Stimulated activated CD8-positive, alpha-beta memory T cell treated with anti-CD3 and anti-CD28 coated beads, Interleukin-12 subunit alpha, Interleukin-12 subunit beta, amount 100 ng/mL, for 4 hours (primary cell): ENCODE results near the gene STON2.
"Not testable (repeated sequence)": the region's sequence is repeated elsewhere in the genome, so short reads cannot be mapped to it uniquely, and the experiment has no call there.

Source experiments
- DNase-seq: peaks from one replicate; pipeline ENCODE4 v3.0.0-alpha.2; 2020; ENCODE audit warnings: low read depth

STON2 gene

DNA sequence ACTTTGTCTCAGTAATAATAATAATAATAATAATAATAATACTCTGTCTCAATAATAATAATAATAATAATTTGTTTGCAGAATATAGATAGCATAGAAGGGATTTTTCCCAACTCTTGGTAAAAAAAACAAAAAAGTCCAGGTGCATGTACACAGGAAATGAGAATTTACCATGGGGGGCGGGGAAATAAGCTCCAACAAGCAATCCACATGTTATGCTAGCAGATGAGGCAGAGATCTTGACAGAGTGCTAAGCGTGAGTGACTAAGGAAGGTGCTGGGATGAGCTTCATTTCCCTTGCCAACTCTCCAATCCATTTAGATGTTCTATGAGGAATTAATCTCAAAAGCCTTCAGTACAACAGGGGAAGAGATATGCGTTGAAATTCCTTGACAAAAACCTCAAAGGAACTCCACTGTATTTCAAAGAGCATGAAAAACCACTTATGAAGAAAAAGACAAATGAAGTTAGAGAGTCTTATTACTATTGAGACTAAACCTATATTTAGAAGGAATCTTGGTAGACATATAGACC lies 134.4 kb downstream of the STON2 start:
- no peak for DNase-seq

DNA sequence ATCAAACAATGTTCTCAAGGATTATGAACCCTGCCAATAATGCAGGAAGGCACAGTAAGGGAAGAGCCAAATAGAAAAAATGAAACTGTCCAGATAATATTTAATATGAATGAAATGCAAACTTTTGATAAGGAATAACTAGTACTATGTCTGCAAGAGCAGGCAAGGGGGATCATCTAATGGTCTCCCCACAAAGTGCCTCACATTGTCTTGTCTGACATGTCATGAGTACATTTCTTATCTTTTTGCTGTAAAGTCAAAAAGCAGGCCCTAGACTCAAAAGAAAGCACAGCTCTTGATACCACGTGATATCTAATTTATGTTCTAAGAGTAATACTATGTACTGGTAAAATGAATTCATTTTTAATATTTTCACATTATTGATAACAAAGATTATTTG lies 135.5 kb downstream of the STON2 start:
- DNase-seq, result no peak

DNA sequence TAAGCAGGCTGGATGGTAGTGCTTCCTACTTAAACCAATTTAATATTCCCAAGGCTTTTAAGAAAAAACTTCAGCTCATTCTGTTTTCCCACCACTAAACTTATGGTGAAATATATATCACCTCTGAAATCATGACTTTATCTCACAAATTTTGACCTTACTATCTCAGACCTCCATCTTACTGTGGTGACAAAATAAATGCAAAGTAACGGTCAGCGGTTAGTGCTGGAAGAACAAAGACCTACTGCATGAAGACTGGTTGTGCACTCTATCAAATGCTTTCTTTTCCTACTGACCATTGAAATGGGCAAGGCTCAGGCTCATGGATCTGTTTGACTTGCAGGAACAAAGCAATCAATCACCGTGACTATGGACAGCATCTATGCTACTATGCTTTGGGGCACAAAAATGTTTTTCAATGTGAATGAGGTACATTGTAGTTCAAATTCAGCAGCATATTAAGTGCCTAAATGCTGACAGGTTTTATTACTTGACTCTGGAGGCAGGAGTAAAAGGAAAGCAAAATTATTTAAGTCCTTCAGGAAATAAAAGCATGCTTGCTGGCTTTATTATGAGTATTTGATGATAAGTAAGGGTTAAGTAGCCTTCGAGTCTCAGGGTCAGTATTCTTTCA lies 136.2 kb downstream of the STON2 start:
- DNase-seq, result no peak

DNA sequence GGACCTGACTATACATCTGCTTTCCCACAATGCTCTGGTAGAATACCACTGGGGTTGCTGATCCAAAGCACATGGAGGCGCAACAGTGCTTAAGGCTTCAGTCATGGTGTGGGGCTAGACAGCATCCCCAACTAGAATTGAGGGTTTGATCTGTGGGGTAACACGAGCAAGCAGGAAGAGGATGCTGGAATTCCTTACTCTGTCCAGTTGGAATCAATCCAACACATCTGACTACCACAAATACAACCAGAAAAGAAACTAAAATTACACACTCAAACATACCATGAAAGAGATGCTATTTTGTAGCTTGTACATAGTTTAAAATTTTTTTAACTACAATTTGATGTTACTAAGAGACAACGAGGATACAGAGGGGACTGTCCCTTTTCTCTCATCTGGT lies 138.9 kb downstream of the STON2 start:
- no peak for DNase-seq

DNA sequence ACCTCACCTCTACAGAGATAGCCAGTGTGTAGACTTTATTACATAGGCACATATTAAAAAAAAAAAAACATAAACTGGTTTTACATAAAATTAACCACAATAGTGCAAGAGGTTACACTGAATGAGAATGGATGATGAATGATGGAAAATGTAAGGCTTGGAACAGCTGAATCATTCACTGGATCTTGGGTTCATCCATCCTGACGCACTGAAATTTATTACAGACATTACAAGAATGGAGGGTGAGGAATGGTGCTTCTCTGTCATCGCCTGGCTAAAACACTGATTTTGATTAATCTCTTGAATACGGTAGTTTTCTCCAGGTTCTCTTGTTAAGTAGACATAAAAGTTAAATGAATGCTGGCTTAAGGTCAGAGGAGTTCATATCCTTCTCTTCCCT lies 139.4 kb downstream of the STON2 start:
- DNase-seq, result no peak

DNA sequence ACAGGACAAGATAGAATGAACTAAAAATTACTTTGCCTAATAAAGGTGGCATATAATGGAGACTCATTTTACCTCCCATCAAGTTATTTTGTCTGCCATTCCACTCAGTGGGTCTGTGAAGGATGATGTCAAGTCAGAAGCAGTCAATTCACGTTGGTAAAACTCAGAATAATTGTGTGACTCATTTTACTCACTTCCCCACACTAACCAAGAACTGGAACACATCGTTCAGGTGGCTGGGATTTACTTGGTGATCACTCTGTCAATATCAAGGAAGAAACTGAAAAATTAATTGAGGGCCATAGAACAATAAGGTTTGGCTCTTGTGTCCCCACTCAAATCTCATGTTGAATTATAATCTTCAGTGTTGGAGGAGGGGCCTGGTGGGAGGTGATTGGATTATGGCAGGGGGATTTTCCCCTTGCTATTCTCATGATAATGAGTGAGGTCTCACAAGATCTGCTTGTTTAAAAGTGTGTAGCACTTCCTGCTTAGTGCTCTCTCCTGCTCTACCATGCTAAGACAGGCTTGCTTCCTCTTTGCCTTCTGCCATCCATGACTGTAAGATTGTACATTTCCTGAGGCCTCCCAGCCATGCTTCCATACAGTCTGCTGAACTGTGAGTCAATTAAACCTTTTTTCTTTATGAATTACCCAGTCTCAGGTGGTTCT lies 143.7 kb downstream of the STON2 start:
- DNase-seq, result no peak

DNA sequence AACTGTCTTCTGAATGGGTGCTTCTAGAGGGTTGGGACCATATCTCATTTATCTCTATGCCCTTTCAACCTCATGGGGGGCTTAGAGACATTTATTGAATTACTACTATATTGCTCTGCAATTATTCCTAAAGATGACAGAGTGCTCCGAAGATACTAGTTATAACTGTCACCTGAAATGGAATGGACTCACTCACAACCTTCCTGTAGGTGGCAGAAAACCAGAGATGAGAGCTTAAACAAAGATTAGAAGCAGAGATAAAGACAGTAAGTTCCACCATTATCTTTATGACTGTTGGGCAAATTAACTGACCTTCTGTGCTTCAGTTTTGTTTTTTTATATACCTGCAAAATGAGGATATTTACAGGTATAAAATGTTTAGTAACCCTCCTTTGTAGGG lies 147.8 kb downstream of the STON2 start:
- DNase-seq, result no peak

DNA sequence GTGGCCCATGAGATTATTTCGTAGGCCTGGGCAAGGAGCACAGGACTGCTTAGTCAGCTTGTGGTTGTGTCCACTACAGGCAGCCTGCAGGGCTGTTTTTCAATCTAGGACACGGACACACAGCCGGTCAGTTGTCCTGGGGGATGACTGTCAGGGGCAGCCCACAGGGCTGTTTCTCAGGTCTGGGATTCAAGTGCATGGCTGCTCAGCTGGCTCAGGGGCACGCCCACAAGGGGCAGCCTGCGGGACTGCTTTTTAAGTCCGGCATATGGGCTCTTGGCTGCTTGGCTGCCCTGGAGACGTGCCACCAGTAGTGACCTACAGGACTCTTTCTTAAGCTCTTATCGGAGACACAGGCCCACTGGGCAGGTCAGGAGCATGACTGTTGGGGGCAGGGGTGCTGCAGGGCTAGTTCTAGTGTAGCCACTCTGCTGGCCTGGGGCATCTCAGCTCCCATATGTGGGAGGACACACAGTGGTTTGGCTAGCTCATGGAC lies 152.8 kb downstream of the STON2 start:
- DNase-seq, result no peak

DNA sequence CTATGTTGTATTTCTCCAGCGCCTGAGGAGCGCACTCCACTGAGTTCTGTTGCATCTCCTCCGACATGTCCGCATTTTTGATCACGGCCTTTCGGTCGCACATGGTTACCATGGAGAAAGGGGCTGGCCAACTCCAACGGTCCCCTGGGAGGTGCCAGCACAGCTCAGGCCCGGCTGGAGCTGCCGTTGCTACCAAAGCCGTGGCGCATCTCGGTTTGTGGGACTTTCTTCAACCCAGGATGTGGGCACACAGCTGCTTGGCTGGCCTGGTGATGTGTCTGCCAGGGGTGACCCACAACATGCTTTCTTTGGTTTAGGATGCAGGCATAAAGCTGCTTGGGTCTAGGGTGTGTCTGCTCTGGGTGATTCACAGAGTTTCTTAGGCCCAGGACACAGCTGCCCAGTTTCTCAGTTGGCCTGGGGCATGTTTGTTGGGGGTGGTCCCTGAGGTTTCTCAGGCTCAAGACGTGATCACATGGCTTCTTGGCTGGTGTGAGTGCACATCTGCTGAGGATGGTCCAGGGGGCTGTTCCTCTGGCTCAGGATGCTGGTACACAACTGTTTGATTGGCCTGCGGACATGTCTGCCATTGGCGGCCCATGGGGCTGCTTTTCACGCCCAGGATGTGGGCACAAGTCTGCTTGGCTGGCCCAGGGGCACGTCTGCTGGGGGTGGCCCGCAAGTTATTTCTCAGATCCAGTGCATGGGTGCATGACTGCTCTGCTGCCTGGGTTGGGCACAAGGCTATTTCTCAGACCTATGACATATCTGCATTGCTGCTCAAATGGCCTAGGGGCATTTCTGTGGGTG lies 153.5 kb downstream of the STON2 start:
- no peak for DNase-seq

DNA sequence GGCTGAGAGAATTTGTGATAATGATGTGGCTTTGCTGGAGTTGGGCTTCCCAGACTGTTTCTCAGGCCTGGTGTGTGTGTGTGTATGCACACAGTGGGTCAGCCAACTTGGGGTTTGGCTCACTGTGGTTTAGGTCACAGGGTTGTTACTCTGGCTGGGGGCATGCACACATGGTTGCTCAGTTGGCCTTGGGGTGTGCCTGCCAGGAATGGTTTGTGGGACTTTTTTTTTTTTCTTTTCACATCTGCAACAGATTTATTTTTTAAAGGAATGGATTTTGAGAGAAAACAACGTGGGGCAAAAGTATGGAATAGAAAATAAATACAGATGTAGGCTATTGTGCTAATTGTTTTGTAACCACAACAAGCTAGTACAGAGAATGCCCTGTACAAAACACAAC lies 154.4 kb downstream of the STON2 start:
- DNase-seq, result no peak

DNA sequence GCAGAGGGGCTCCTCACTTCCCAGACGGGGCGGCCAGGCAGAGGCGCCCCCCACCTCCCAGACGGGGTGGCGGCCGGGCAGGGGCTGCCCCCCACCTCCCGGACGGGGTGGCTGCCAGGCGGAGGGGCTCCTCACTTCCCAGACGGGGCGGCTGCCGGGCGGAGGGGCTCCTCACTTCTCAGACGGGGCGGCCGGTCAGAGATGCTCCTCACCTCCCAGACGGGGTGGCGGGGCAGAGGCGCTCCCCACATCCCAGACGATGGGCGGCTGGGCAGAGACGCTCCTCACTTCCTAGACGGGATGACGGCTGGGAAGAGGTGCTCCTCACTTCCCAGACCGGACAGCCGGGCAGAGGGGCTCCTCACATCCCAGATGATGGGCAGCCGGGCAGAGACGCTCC lies 155.7 kb downstream of the STON2 start:
- not testable (repeated sequence) for DNase-seq

DNA sequence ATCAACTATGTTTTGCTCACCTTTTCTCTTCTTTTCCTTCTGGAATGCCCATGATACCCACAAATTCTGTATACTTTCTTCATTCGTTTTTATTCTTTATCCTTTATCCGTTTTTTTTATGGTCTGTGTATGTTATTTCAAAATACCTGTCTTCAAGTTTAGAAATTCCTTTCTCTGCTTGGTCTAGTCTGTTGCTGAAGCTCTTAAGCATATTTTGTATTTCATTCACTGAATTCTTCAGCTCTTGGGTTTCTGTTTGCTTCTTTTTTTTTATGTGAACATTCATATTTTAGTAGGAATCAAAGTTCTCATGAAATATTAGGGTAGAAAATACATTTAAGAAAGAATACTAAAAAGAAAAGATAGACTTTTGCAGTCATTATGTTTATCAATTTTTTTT lies 156.6 kb downstream of the STON2 start:
- DNase-seq, result no peak

DNA sequence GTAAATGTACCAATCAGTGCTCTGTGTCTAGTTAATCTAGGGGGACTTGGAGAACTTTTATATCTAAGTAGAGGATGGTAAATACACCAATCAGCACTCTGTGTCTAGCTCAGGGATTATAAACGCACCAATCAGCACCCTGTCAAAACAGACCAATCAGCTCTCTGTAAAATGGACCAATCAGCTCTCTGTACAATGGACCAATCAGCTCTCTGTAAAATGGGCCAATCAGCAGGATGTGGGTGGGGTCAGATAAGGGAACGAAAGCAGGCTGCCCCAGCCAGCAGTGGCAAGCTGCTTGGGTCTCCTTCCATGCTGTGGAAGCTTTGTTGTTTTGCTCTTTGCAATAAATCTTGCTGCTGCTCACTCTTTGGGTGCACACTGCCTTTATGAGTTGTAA lies 163.3 kb downstream of the STON2 start:
- DNase-seq, result not testable (repeated sequence)

DNA sequence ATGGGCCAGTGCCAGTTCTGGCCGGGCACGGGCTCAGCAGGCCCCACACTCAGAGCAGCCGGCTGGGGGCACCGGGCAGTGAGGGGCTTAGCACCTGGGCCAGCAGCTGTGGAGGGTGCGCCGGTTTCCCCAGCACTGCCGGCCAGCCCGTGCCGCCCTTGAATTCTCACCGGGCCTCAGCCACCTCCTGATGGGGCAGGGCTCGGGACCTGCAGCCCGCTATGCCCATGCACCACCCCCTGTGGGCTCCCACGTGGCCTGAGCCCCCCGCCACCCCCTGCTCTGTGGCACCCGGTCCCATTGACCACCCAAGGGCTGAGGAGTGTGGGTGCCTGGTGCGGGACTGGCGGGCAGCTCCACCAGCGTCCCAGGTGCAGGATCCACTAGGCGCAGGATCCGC lies 164.0 kb downstream of the STON2 start:
- DNase-seq, result no peak

DNA sequence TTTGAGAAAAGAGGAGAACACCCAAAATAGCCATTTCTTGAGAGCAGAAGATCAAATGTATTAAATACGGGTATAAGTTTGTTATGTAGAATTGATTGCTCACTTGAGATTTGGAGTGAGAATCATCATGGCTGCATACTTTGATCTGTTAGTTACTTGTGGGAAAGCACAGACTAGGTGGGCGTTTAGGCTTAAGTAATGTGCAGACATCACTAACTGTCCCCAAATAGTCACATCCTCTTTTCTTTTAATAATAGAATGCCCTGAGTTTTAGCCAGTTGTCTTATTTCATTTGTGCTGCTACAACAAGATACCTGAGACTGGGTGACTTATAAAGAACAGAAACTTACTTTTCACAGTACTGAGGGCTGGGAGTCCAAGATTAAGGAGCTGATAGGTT lies 165.0 kb downstream of the STON2 start:
- DNase-seq, result no peak

DNA sequence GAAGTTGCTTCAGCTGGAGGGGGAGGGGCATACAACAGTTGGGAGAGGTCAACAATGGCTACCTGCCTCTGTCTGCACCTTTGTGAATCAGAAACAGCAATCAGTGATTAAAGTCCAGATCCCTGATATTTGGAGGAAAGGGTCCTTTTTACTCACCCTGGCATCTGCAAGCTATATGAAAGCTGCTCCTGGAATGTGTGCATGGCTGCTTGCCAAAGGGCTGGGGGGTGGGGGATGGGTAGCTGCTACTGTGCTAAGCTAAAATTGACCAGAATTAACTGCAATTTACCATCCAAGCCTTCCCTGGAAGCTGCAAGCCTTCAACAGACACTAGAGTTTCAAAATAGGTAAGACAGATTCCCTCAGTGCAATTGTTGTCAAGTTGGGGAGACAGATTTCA lies 165.8 kb downstream of the STON2 start:
- DNase-seq, result no peak

DNA sequence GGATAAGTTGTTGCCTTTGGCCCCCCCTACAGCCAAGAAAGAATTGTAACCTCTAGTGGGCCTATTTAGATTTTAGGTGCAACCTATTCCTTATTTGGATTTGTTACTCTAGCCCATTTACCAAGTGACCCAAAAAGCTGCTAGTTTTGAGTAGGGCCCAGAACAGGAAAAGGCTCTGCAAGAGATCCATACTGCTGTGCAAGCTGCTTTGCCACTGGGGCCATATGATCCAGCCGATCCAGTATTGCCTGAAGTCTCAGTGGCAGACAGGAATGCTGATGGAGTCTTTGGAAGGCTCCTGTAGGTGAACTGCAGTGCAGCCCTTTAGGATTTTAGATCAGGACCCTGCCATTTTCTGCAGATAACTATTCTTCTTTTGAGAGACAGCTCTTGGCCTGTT lies 166.5 kb downstream of the STON2 start:
- no peak for DNase-seq

DNA sequence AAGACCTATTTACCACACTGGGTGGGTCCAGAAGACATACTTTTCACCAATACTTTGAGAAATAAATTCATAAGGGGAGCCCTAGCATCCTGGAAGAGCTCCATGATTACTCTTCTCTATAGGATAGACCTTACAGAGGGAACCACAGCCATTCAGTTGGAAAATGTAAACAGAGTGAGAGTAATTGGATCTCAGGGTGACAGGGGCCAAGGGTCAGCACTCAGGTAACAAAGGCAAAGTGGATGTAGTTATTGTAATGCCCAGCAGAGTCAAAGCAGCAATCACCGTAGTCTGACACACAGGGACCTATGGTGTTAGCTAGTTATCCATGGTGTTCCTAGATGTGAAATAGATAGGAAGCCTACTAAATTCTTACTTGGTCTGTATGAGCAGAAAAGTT lies 168.6 kb downstream of the STON2 start:
- DNase-seq, result no peak

DNA sequence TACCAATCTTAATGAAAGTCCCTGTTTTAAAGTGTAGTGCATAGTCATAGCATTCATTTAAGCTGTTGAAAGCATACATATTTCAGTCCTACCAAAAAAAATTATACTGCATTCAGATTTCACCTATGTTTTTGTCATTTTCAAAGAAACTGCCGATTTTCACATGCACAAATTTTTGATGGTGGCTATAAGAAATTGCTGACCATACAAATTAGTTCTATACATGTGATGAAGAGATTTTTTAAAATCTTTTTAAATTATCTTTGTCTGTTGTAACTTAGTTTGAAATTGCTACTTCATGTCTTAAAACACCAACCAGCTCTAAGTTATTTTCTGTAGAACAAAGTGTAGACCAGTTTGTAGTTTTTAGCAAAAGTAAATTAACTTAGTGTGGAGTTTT lies 175.9 kb downstream of the STON2 start:
- DNase-seq, result no peak

DNA sequence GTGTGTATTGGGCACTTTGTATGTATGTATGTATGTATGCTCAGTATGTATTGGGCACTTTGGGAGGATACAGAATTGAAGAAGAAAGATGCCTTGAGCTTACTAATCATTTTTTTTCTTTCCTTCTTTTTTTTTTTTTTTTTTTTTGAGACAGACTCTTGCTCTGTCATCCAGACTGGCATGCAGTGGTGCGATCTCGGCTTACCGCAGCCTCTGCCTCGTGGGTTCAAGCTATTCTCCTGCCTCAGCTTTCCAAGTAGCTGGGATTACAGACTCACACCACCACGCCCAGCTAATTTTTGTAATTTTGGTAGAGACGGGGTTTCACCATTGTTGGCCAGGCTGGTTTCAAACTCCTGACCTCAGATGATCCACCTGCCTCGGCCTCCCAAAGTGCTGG lies 176.3 kb downstream of the STON2 start:
- not testable (repeated sequence) for DNase-seq

DNA sequence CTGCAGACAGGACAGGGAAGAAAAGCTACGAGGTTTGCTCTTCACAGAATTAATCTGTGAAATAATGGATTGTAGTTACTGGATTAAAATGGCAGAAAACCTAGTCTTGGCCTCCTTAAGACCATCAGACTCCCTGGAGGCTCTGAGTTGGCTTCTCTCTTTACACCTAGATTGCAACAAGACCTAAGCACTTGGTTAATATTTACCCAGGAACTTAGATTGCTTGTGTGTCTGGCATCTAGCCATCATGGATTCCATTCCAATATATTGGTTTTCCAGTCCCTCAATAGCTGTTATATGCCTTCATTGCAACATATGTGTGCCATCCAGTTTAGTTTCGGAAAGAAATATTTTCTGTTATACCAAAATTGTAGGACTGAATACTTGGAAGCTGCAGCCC lies 177.4 kb downstream of the STON2 start:
- no peak for DNase-seq

DNA sequence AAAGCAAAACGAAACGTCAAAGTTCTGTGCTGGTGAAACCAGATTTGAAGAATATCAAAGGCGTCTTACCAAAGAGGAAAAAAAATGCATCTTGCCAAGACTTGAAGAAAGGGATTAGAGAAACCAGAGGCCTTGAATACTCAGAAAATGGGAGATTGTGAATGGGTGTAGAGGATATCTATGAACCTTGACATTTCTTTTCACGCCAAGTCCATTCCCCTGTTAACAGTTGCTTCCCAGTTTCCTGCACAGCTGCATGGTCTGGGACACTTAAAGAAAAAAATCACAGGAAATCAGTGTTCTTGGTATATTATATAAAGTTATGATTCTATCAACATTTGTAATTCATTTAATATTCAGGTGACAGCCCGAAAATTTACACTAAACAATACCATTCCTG lies 178.0 kb downstream of the STON2 start:
- DNase-seq, result no peak

DNA sequence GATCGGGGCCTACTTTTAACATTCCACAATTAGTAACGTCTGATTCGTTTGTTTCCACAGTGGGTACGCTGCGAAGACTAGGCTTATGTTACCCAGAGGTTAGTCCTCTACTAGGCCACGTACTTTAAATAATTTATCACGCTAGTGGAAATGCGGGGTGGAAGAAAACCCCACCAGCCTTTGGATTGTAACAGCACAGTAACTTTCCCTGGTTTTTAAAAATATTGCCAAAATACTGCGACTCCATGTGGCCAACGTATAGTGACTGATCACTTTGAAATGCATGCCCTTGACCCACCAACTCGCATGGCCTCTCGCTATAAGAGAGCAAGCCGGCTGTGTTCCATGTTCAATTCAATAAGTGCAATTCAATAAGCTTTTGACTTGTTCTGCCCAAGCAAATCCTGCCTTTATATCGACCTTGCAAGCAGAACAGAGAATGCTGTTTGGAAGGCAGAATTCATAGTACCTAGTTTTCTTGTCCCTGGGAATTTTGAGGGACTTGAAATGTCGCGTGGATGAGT lies 178.5 kb downstream of the STON2 start:
- no peak for DNase-seq
